GM18868 (cell line): ENCODE data around the gene SMAP1.
"Not testable (repeated sequence)": the region's sequence is repeated elsewhere in the genome, so short reads cannot be mapped to it uniquely, and the experiment has no call there.

Experiments used
- ATAC-seq: cut with Tn5 transposase; IDR thresholded peaks from one replicate; pipeline ENCODE4 v1.9.1; 2021; ENCODE audit warnings: mild to moderate bottlenecking, moderate library complexity; ENCODE audit not compliant: unreplicated experiment

Gene SMAP1

GRCh38 chr6:70738028-70738427 is 70.3 kb downstream of the SMAP1 start:
- ATAC-seq: no peak

- no peak for ATAC-seq
These were observed 71.9 kb downstream of the SMAP1 start for GRCh38 chr6:70739534-70739933.

GRCh38 chr6:70740746-70741145 is 73.1 kb downstream of the SMAP1 start:
- ATAC-seq: not testable (repeated sequence)

- not testable (repeated sequence) for ATAC-seq
These were observed 74.8 kb downstream of the SMAP1 start for GRCh38 chr6:70742462-70742861.

- ATAC-seq: no peak
These were observed 86.2 kb downstream of the SMAP1 start for GRCh38 chr6:70753870-70754380.

- no peak for ATAC-seq
These were observed 91.2 kb downstream of the SMAP1 start for GRCh38 chr6:70758883-70759282.

- ATAC-seq: no peak
These were observed 96.2 kb downstream of the SMAP1 start for GRCh38 chr6:70763754-70764510.

GRCh38 chr6:70764706-70765105 is 97.0 kb downstream of the SMAP1 start:
- no peak for ATAC-seq

GRCh38 chr6:70771351-70771750 is 103.7 kb downstream of the SMAP1 start:
- ATAC-seq: not testable (repeated sequence)

- ATAC-seq: no peak
These were observed 112.3 kb downstream of the SMAP1 start for GRCh38 chr6:70779934-70780333.

GRCh38 chr6:70790483-70791224 is 123.0 kb downstream of the SMAP1 start:
- ATAC-seq: no peak

- peak; percentile 92 for ATAC-seq
These were observed 129.9 kb downstream of the SMAP1 start for GRCh38 chr6:70797625-70798024.

- ATAC-seq: no peak
These were observed 138.4 kb downstream of the SMAP1 start for GRCh38 chr6:70806086-70806485.

GRCh38 chr6:70811788-70812187 is 144.1 kb downstream of the SMAP1 start:
- ATAC-seq: no peak

- ATAC-seq: no peak
These were observed 146.2 kb downstream of the SMAP1 start for GRCh38 chr6:70813885-70814284.

- ATAC-seq: no peak
These were observed 152.0 kb downstream of the SMAP1 start for GRCh38 chr6:70819646-70820045.

- ATAC-seq: no peak
These were observed 153.1 kb downstream of the SMAP1 start for GRCh38 chr6:70820778-70821177.

GRCh38 chr6:70821751-70822150 is 154.1 kb downstream of the SMAP1 start:
- no peak for ATAC-seq

GRCh38 chr6:70823651-70824050 is 156.0 kb downstream of the SMAP1 start:
- ATAC-seq: peak; percentile 88

GRCh38 chr6:70831427-70831826 is 163.7 kb downstream of the SMAP1 start:
- no peak for ATAC-seq

- ATAC-seq: no peak
These were observed 166.8 kb downstream of the SMAP1 start for GRCh38 chr6:70834520-70834919.

GRCh38 chr6:70838907-70839285 is 171.2 kb downstream of the SMAP1 start:
- ATAC-seq: no peak
